T-cell (primary cell): ENCODE results near the gene HAPLN3. TPM values are rescaled to one million over a fixed set of nuclear protein-coding genes. Genes with fewer than 3 reads are reported as not detected.
"Not testable (repeated sequence)": the region's sequence is repeated elsewhere in the genome, so short reads cannot be mapped to it uniquely, and the experiment has no call there.

Experiments
- ATAC-seq, 4 experiments: fragments of 200-7000 bp in 3 of 4; fragments of 150-1000 bp in 1 of 4; cut with Tn5 transposase; replicated peaks in 1 of 4; 1 replicate in 3 of 4; 2 replicates in 1 of 4; pipeline ENCODE4 v1.10.0; 2021; ENCODE audit warnings: moderate library complexity in 3 of 4, mild to moderate bottlenecking in 2 of 4, moderate number of reproducible peaks in 1 of 4
- CTCF ChIA-PET, 2 donors: fragments of 300-600 bp; sonication (Branson Sonifier 250); formaldehyde crosslinking; loops; one replicate each; lab custom pipeline; 2022; ENCODE audit warnings: antibody characterized with exemption in 2 of 2; lab: Charles Lee
- POLR2A ChIA-PET, 2 donors: fragments of 300-600 bp; sonication (Branson Sonifier 250); formaldehyde crosslinking; loops; one replicate each; lab custom pipeline; 2022; ENCODE audit warnings: antibody characterized with exemption in 2 of 2; lab: Charles Lee
- DNase-seq, 35 experiments: peaks; one replicate each; pipeline versions ENCODE4 v3.0.0 to v3.0.0-alpha.2; 2013 to 2023
- H3K27ac ChIP-seq: one replicate; pipeline ENCODE4 v1.5.1; 2013; ENCODE audit warnings: low read length
- H3K27me3 ChIP-seq, 2 experiments: replicated peaks in 1 of 2; 1 replicate in 1 of 2; 2 replicates in 1 of 2; pipeline versions ENCODE4 v1.6.1 to v1.7.0; 2013; ENCODE audit warnings: low read length in 1 of 2, mixed read lengths in 1 of 2; ENCODE audit not compliant: control insufficient read depth in 2 of 2, insufficient read depth in 2 of 2; ENCODE audit errors: extremely low read depth in 1 of 2
- H3K36me3 ChIP-seq, 2 donors: 1 replicate in 1 of 2; 2 replicates in 1 of 2; pipeline versions ENCODE4 v1.6.1 to v1.7.0; 2013; ENCODE audit warnings: low read length in 1 of 2; ENCODE audit not compliant: control insufficient read depth in 2 of 2, insufficient read depth in 1 of 2; ENCODE audit errors: extremely low read depth in 1 of 2
- H3K4me1 ChIP-seq, 2 experiments: 1 replicate in 1 of 2; 2 replicates in 1 of 2; pipeline versions ENCODE4 v1.6.1 to v1.7.0; 2013; ENCODE audit warnings: low read length in 2 of 2, mixed read lengths in 1 of 2; ENCODE audit not compliant: insufficient read depth in 2 of 2, control insufficient read depth in 1 of 2; ENCODE audit errors: extremely low read depth in 1 of 2
- H3K4me3 ChIP-seq, 2 donors: 1 replicate in 1 of 2; 2 replicates in 1 of 2; pipeline versions ENCODE4 v1.5.1 to v1.7.0; 2013; ENCODE audit warnings: mild to moderate bottlenecking in 2 of 2, low read length in 1 of 2, moderate library complexity in 1 of 2; ENCODE audit not compliant: control insufficient read depth in 1 of 2; ENCODE audit errors: extremely low read depth in 1 of 2
- H3K9me3 ChIP-seq: 2 replicates; pipeline ENCODE4 v1.7.0; 2013
- H3K27ac Mint-ChIP-seq, 2 donors: one replicate each; pipeline ENCODE4 v1.8.0; 2020 to 2021; ENCODE audit warnings: mild to moderate bottlenecking in 2 of 2, mixed read lengths in 2 of 2
- H3K27me3 Mint-ChIP-seq, 2 donors: one replicate each; pipeline ENCODE4 v1.8.0; 2021 to 2022; ENCODE audit warnings: mixed read lengths in 2 of 2
- H3K36me3 Mint-ChIP-seq: one replicate; pipeline ENCODE4 v1.8.0; 2021; ENCODE audit warnings: mixed read lengths
- H3K4me1 Mint-ChIP-seq, 3 donors: one replicate each; pipeline ENCODE4 v1.8.0; 2020 to 2022; ENCODE audit warnings: mixed read lengths in 3 of 3, mild to moderate bottlenecking in 1 of 3
- H3K4me3 Mint-ChIP-seq, 3 donors: one replicate each; pipeline ENCODE4 v1.8.0; 2020 to 2022; ENCODE audit warnings: mild to moderate bottlenecking in 3 of 3, mixed read lengths in 3 of 3, moderate library complexity in 3 of 3
- H3K9me3 Mint-ChIP-seq, 3 donors: one replicate each; pipeline ENCODE4 v1.8.0; 2020 to 2022; ENCODE audit warnings: mixed read lengths in 3 of 3
- WGBS: methylation state at CpG from one replicate; pipeline ENCODE4 v1.1.5; 2013; ENCODE audit warnings: missing lambda C conversion rate; ENCODE audit not compliant: insufficient coverage; 5-methylcytosine and 5-hydroxymethylcytosine counted together
- total RNA-seq, 35 experiments: library from RNA in 6 of 35; stranded (reverse) in 6 of 35; fragments of 120-200 nt in 1 of 35; gene quantifications; one replicate each; pipeline versions ENCODE4 v1.2.1 to v1.2.4 and lab custom pipeline; 2013 to 2026

HAPLN3 gene
- total RNA-seq, 5 donors from 2014 or later (not counting 1 experiment from before 2014, with no cell fraction given): 86.2 to 187 (median 156) TPM

GRCh38 chr15:88932875-88933330, 37.6 kb upstream of the HAPLN3 start:
- Histone ChIP-seq H3K27ac (no peak overlapping the region), H3K9me3 (no peaks in the 10 kb centered on the region), H3K4me3 (no peak overlapping the region), H3K27me3 (peaks cover 0 to 9% of the 10 kb centered on the region in 2 experiments), H3K36me3 (no peaks in the 10 kb centered on the region), H3K4me1 (no peaks in the 10 kb centered on the region)
- Mint-ChIP-seq H3K27me3 (peaks cover 8 to 16% of the 10 kb centered on the region in 2 donors), H3K27ac (no peak overlapping the region), H3K36me3 (no peaks in the 10 kb centered on the region), H3K4me1 (no peaks in the 10 kb centered on the region), H3K9me3 (peaks cover 0 to 8% (median 7%) of the 10 kb centered on the region in 3 donors), H3K4me3 (no peak overlapping the region)
- ChIA-PET POLR2A (no interaction called here), CTCF (no interaction called here)
- WGBS: 60% methylated on average over 1 of the region's 1 CpG
- ATAC-seq: no peak
- DNase-seq: no peak

- Histone ChIP-seq H3K36me3 (no peaks in the 10 kb centered on the region), H3K9me3 (no peaks in the 10 kb centered on the region), H3K27ac (no peak overlapping the region), H3K27me3 (peaks cover 0 to 9% of the 10 kb centered on the region in 2 experiments), H3K4me3 (no peak overlapping the region), H3K4me1 (no peaks in the 10 kb centered on the region)
- no peaks in the 10 kb centered on the region for H3K36me3 Mint-ChIP-seq
- ATAC-seq: no peak
- H3K4me1 Mint-ChIP-seq: no peaks in the 10 kb centered on the region
- ChIA-PET CTCF (no interaction called here), POLR2A (no interaction called here)
- DNase-seq: no peak
- WGBS: no CpG with 5 or more reads among the region's 4 CpGs
- peaks cover 0 to 8% (median 7%) of the 10 kb centered on the region in 3 donors for H3K9me3 Mint-ChIP-seq
- H3K27me3 Mint-ChIP-seq: peaks cover 8 to 16% of the 10 kb centered on the region in 2 donors
- no peak overlapping the region for H3K4me3 Mint-ChIP-seq
- no peak overlapping the region for H3K27ac Mint-ChIP-seq
Observed at GRCh38 chr15:88932271-88932874, 37.0 kb upstream of the HAPLN3 start.

DNA sequence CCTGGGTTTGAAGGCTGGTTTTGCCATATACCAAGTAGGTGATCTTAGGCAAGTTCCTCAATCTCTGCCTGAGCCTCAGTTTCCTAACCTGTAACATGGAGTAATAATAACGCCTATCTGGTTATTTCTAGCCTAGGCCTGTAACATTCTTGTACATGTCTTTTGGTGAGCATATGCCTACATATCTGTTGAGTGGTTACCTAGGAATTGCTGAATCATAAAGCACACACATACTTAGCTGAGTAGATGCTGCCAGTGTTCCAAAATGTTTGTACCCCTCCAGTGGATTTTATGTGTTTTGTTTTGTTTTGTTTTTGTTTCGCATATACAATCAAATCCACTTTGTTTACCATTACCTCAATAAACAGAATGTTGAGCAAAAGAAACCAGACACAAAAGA, 35.2 kb upstream of the HAPLN3 start:
- Histone ChIP-seq H3K27ac (no peak overlapping the region), H3K27me3 (peaks cover 0 to 9% of the 10 kb centered on the region in 2 experiments), H3K4me1 (no peaks in the 10 kb centered on the region), H3K36me3 (no peaks in the 10 kb centered on the region), H3K4me3 (no peak overlapping the region), H3K9me3 (no peaks in the 10 kb centered on the region)
- no peak for ATAC-seq
- Mint-ChIP-seq H3K9me3 (peaks cover 0 to 8% (median 7%) of the 10 kb centered on the region in 3 donors), H3K4me1 (no peaks in the 10 kb centered on the region), H3K27ac (no peak overlapping the region), H3K36me3 (no peaks in the 10 kb centered on the region), H3K27me3 (peaks cover 8 to 16% of the 10 kb centered on the region in 2 donors), H3K4me3 (no peak overlapping the region)
- no peak for DNase-seq
- ChIA-PET POLR2A (no interaction called here), CTCF (no interaction called here)
- WGBS: no CpG with 5 or more reads among the region's 2 CpGs

- peaks cover 5 to 13% of the 10 kb centered on the region in 2 donors for H3K27me3 Mint-ChIP-seq
- CTCF ChIA-PET, DNase-seq, H3K36me3 ChIP-seq, H3K27ac Mint-ChIP-seq, H3K4me1 Mint-ChIP-seq, H3K4me3 ChIP-seq, H3K4me3 Mint-ChIP-seq, H3K36me3 Mint-ChIP-seq, ATAC-seq, H3K27ac ChIP-seq, H3K4me1 ChIP-seq, H3K9me3 Mint-ChIP-seq, H3K9me3 ChIP-seq, H3K27me3 ChIP-seq, POLR2A ChIA-PET: not testable (repeated sequence)
- WGBS: no CpG with 5 or more reads among the region's 3 CpGs
Observed at GRCh38 chr15:88929358-88930098, 34.2 kb upstream of the HAPLN3 start.

- H3K36me3 ChIP-seq, DNase-seq, H3K4me3 Mint-ChIP-seq, H3K4me1 ChIP-seq, H3K27me3 Mint-ChIP-seq, H3K36me3 Mint-ChIP-seq, H3K4me3 ChIP-seq, ATAC-seq, H3K9me3 ChIP-seq, CTCF ChIA-PET, H3K27ac Mint-ChIP-seq, POLR2A ChIA-PET, H3K9me3 Mint-ChIP-seq, H3K27me3 ChIP-seq, H3K27ac ChIP-seq, H3K4me1 Mint-ChIP-seq: not testable (repeated sequence)
Observed at GRCh38 chr15:88928192-88928591, 32.8 kb upstream of the HAPLN3 start.

GRCh38 chr15:88925648-88926047, 30.3 kb upstream of the HAPLN3 start:
- CTCF ChIA-PET: interaction anchor here in 1 of 2 donors (0.7 kb wide), 1 partner anchor 89 kb away, joined by 5 read pairs; no protein-coding TSS in a partner anchor
- no CpG with 5 or more reads among the region's 2 CpGs for WGBS
- H3K9me3 Mint-ChIP-seq, ATAC-seq, DNase-seq, H3K4me3 Mint-ChIP-seq, H3K27ac Mint-ChIP-seq, H3K27me3 ChIP-seq, H3K4me1 ChIP-seq, H3K27ac ChIP-seq, H3K36me3 ChIP-seq, H3K9me3 ChIP-seq, H3K4me3 ChIP-seq, H3K36me3 Mint-ChIP-seq, H3K4me1 Mint-ChIP-seq, POLR2A ChIA-PET: not testable (repeated sequence)
- H3K27me3 Mint-ChIP-seq: peaks cover 5 to 12% of the 10 kb centered on the region in 2 donors
